T1000 (cell line): ENCODE results near the gene RNF220.

Experiments
- DNase-seq: peaks from one replicate; lab custom pipeline; 2025; ENCODE audit warnings: mixed read lengths; lab: John Stamatoyannopoulos, UW

The RNF220 gene

DNA sequence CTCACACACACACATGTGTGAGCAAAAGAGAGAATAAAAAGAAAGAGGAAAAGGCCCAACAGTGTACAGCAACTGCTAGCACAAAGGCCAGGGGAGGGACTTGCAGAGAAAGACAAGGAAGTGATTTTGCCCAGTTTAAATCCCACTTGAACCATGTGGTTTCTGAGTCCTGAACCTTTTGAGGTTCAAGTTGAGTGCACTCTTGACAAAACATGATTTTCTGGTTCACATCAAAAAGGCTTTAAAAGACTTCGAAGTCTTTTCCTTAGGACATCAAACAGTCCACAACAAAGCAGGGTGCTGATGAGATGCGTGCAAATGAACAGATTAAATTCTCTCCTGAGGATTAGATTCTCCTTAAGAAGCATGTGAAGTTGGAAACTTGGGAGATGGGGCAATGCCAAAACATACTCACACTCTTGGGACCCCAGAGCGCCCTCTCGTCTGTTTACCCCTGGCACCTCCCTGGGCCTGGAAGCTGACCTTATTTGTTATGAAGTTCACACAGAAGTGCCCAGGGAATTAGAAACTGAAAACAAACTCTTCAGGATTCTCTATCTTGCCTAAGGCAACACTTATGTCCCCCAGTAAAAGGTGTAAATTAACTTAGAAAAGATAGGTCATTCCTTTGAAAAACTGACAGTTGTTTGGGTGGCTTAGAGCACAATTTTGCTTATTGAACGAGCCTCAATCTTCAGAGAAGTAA lies 31.5 kb downstream of the RNF220 start:
- DNase-seq: no peak

DNA sequence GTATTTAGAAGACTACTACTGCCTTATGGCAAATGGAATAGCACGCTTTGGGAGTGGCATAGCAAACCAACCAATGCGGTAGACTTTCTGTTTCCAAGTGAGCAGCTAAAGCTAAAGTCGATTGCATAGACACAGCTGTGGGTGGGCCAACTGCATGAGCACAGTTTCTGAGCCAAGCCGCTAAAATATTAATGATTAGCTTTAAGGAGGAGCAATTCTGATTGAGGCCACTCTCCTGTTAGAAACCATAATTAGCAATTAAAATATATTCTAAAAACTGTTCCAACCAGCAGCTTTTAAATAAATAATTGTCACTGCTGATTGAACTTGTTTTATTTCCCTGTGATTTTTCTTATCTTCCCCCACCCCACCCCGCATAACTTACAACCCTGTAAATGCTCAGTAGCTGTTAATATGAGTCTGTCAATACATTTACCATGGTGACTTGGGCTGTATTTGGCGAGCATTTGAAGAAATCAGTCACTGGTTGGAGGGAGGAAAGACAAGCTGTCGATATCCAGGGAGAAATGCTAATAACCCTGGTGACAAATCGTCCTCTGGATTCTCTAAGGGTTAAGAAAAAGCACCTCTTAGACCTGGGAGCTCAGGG lies 32.2 kb downstream of the RNF220 start:
- DNase-seq: no peak

DNA sequence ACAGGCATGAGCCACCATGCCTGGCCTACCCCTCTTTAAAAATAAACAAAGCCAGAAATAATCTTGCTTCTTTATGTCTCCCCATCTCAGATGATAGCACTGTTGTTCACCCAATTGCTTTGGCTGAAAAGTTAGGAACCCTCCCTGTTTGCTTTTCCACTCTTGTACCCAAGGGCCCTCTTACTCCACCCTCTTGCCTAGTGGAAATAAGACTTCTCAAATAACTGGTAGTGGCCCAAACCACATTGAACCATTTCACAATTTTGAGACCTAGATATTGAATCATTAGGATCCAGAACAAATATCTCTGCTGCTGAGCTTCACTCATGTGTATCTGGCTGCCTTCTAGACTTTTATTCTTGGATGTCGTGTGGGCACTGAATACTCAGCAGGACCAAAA lies 37.7 kb downstream of the RNF220 start:
- no peak for DNase-seq

DNA sequence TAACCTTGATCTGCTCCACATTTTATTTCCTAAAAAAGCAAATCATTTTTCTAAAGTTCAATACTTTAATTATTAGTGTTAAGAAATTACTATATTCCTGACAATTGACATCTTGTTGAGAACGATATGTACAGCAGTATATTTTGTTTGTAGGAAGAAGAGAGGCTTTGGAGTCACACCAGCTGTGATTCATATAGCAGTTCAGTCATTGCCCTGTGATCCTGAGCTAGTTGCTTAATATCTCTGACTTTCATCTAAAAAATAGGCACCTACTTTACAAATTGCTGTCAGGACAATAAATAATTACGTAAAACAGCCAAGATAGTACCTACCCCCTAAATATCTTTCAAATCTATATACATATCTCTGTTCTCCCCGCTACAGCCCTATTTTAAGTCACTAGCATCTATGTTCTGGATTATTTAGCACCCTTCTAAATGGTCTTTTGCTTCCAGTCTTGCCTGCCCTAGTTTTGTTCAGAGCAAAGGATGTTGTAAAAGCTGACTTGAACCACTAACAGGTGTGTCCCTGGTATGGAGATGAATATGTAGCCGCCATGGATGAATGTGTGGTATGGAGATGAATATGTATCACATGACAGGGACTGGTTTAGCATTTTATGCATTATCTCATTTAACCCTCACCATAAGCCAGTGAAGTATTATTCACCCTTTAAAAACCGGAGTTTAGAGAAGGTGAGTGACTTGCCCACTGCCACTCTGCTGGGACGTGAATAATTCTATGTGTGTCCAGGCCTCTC lies 42.2 kb downstream of the RNF220 start:
- no peak for DNase-seq

DNA sequence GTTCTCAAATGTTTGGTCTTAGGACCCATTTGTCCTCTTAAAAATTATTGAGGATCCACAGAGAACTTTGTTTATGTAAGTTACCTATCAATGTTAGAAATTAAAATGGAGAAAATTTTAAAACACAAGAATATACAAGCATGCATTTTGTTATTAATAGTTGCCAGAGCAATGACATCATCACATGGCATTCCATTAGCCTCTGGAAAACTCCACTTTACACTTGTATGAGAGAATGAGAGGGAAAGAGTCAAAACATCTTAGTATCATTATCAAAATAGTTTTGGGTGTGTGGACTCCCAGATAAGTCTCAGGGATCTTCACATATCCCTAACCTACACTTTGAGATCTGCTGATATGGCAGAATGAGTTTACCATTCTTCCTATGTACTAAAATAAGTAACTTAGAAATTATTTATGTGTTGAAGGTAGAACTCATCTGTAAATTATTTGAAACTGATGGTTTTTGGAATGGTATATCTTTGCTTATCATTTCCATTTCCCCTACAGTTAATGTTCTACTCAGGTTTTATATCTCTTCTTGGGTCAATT lies 48.8 kb downstream of the RNF220 start:
- no peak for DNase-seq

DNA sequence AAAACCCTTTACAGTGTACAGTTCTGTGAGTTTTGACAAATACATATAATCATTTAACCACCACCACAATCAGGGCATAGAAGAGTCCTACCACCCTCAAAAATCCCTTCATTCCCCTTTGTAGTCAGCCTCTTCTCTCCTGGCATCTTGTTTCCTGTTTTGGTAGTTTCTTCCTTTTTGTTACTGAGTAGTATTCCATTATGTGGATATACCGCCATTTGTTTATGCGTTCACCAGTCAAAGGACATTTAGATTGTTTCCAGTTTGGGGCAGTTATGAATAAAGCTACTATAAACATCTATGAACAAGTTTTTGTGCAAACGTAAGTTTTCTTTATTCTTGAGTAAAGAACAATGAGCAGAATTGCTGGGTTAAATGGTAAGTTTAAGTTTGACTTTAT lies 49.6 kb downstream of the RNF220 start:
- DNase-seq: no peak

DNA sequence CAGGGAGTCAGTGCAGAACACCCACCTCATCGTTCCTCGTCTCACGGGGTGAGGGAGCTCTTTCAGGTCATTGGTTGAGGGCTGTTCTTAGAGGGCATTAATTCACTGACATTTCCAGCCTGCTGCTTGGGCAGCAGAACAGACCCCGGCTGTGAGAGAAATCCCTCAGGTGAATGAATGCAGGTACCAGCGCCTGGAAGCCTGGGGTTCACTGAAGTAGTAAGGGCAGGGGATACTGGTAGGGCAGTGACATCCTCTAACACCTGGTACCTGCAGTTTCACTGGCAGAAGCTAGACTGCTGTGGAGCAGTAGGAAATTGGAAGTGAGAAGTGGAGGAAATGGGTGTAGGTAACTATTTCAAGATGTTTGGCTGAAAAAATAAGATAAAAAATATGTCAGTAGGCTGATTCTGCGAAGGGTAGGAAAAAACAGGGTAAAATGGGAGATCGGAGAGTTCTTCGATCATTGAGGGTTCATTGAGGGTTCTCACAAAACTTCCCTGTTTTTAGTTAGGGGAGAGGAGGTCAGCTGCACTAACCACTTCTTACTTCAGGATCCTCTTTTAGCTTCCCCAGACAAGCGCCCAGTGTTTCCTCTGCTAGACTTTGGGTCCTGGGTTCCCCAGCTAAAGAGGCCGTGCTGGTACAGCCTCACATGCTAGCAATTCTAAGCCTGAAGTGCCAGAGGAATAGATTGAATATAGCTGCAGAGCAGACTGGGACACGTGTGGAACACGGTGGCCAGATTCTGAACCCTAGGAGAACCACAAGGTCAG lies 55.2 kb downstream of the RNF220 start:
- DNase-seq: no peak

DNA sequence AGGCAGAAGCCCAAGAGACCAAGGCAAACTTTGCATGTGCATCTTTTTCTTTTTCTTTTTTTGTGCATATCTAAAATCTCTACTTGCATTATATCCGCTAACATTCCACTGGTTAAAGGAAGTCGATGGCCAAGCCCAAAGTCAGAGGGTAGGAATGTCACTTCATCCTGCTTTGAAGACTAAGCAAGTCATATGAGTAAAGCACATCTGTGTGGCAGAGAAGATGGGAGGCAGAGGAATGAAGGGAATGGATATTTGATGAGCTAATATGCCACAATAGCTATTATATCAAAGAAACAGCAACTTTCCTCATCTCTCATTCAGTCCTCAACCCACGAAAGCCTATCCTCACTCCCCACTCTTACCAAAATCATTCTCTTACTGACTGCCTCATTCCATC lies 59.3 kb downstream of the RNF220 start:
- no peak for DNase-seq

DNA sequence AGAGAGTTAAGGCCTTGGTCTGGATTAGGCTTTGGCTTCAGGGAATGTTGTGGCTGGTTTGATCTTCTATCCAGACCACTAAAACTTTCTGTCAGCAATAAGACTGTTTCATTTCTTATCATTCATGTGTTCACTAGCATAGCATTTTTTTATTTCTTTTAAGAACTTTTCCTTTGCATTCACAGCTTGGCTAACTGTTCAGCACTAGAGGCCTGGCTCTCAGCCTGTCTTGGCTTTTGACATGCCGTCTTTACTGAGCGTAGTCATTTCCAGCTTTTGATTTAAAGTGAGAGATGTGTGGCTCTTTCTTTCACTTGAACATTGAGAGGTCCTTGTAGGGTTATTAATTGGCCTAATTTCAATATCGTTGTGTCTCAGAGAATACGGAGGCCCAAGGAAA lies 62.5 kb downstream of the RNF220 start:
- DNase-seq: no peak

DNA sequence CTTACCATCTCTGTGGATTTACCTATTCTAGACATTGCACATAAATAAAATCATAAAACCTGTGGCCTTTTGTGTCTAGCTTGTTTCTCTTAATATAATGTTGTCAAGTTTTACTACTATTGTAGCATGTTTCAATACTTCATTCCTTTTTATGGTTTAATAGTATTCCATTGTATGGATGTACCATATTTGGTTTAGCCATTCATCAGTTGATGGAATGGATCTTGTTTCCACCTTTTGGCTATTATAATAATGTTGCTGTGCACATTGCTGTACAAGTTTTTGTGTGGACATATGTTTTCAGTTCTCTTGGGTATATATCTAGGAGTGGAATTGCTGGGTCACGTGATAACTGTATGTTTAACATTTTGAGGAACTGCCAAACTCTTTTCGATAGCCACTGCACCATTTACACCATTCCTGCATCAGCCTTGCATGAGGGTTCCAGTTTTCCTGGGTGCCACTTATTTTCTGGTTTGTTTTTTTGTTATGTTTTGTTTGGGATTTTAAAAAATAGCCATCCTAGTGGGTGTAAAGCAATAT lies 66.9 kb downstream of the RNF220 start:
- no peak for DNase-seq

DNA sequence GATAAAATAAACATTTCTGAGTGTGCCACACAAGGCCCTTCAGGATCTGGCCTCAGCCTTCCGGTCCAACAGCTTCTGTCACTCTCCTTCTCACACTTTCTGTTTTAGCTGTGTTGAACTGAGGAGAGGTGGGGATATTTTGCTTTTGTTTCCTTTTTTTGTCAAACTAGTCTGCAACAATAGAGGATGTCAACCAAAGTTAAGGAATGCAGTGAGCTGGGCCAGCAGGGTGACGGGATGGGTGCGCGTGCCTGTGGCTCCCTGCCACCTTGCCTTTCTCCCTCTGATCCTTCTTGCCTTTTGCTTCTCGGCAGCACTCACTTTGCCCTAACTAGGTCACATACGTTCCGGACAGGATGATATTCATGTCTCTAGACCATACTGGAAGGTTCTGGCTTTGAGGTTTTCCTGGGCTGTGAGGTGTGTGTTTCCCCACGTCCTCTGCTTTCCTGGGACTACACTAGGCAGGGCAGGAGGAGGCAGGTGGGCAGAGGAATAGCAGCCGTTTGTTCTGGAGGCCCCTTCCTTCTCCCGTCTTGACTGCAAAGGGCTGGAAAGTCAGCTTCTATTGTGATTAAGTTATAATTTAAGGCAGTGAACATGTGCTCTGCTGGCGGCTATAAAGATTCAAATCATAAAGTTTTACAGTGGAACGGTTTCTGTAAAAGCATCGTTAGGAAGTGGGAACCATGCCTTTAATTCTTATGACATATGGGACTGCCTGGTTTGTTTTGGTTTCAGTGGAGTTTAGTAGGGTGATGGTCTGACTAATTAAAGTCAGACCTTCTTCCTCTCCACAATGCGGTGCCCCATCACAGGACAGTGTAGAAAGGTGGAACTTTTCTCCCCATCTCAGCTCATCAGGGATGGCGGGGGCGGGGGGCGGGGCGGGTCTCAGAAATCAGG lies 67.8 kb downstream of the RNF220 start:
- no peak for DNase-seq

DNA sequence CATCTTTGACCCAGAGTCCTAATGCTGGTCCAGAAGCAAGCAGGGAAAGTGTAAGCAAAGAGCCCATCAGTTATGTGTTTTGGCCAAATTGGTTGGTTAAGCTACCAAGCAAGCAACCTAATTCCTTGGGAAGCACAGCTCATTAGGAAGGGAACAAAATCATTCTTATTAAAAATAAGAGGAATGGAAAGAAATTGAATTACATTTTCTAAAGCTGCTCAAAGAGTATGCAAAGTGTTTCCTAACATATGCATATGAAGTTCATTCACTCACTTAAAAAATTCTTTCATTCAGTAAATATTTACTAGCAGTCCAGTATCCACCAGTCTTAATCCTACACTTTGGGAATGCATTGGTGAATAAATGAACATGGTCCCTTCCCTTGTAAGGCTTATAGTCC lies 71.8 kb downstream of the RNF220 start:
- DNase-seq: no peak

DNA sequence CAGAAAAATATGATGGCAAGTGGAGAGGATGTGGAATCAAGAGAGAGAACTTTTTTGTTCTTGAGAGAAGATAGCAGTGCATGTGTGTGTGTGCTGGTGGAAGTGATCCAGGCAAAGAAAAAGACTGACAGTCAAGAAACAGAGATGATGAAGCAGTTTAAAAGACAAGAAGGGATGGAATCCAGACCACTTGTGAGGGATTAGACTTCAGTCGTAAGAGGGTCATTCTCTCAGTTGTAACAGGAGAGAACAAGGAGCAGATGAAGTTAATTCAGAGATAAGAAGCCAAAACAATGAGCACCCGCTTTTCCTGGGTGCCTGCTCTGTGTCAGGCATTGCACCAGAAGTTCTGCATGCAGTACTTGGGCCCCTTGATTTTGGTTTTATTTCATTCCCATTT lies 76.6 kb downstream of the RNF220 start:
- no peak for DNase-seq

DNA sequence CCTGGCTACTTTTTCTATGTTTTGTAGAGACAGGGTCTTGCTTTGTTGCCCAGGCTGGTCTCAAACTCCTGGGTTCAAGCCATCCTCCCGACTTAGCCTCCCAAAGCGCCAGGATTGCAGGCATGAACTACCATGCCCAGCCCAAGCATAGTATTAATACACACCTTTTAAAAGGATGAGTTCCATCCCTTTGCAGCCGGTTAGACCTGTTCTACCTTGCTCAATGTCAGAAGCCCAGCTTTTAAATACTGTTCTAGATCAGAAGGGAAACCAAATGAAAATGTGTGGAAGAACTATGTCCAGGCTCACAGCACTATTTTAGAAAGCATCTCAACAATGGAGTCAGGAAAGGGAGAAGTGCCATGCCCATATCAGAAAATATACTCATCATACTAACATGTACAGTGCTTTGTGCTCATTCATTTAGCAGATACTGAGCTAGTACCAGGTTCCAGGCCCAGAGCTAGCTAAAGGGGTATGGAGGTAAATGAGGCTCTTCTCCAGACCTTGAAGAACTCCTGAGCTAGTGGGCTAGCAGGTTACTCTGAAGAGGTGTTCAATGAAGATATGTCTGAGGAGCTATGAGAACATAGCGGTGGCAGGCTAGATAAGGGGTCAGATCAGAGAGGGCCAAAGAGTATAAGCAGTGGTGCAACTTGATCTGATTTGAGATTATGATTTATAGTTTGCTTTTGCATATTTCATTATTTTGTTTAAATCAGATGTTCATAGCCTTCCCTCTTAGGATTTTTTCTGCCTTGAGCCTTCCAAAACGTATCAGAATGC lies 78.2 kb downstream of the RNF220 start:
- no peak for DNase-seq

DNA sequence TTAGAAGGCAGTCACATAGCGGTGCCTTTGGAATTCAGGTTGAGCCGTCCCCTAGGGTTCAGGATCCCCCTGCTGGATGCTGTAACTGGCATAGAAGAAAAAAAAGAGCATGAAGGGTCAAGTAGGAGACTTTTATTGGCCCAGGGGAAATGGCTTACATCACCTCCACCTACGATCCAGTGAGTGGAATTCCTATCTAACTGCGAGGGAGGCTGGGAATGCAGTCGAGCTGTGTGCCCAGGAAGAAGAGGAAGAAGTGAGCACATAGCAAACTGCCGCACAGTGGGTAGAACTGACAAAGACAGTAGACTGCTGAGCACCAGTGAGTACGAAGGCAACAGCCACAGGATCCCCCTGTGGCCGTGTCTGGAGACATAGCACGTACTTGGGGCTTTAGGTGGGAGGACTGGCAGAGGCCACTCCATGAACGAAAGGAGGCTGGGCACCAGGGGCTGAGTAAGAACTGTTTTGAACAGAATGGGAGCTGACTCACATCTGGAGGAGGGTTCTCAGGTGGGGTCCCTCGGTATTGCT lies 79.2 kb downstream of the RNF220 start:
- DNase-seq: no peak

DNA sequence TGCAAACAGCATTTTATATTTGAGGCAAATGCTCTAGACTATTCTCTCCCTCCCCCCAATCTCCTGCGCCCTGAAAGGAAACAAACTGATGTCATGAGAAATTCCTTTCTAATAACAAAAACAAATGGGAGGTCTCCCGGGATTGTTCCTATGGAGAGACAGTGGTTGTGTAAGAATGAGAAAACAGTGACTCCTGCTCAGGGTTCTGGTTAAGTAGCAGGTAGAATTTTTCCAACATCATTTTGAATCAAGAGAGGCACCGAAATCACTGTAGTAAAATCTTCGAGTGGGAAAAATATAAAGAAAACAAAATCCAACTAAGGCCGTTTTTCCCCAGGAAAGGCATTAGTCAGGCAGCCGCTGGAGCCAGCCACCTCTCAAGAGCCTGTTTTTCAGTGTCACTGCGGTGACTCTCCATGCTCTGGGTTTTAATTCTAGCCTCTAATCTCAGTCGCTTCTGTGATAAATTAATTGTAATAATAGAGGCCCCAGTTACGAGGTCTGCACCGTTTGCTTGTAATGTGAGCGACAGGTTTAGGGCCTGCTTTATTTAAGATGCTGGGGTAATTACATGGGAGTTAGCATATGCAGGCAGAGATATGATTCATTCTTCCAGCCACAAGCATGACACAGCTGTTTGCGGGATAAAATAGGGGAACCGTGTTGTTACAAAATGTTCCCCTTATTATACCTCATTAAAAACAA lies 80.3 kb downstream of the RNF220 start:
- DNase-seq: peak; percentile 20

DNA sequence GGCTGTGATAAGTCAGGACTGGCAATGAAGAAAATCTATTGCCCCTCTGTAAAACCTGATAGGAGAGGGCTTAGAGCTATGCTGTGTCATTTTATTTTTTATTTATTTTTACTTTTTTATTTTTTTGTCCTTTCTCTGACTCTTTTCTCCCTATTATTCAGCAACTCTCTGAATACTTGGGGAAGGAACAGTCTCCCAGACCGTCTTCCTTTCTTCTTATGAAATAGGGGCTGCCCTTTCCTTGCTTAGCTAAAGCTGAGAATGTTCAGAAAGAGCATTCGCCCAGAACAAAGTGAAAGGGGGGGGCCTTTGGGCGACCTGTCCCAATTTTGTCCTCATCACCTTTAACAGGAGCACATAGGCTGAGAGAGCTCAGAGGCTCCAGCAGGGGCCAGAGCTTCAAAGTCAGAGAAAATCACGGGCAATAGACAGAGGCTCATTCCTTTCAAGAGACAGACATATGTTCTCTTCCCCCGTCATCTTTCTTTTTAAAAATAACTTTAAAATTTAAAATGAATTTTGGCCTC lies 80.9 kb downstream of the RNF220 start:
- DNase-seq: no peak

DNA sequence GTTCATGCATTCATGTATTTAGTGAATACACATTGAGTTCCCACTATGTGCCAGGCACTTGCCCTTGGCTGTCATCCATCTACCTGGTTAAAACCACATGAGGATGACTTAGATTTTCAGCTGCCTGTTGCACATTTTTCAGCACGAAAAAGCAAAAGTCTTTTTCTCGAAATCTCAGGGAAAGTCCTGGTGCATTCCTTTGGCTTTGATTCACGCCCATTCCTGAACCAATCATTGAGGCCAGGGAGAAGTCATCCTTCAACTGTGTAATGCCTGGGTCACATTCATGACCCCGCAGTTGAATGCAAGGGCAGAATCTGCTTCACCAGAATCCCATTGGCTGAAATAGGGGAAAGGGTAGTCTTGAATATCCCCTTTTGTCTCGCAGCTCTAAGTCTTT lies 84.4 kb downstream of the RNF220 start:
- no peak for DNase-seq
